HL-60 (cell line): ENCODE measurements around the gene KLK5.

Experiments used
- DNase-seq, 2 experiments: peaks; one replicate each; pipeline ENCODE4 v3.0.0-alpha.2; 2010 to 2020; ENCODE audit warnings: low read depth in 1 of 2, low spot score in 1 of 2
- H3K27ac ChIP-seq: fragments of 250-450 bp; sonication (Bioruptor Pico); replicated peaks from 2 replicates; pipeline ENCODE4 v1.5.1; 2020; ENCODE audit warnings: mild to moderate bottlenecking, moderate library complexity
- H3K27me3 ChIP-seq: fragments of 250-450 bp; sonication (Bioruptor Pico); 2 replicates; pipeline ENCODE4 v1.5.1; 2021; ENCODE audit warnings: mild to moderate bottlenecking, moderate library complexity; ENCODE audit not compliant: insufficient read depth, poor library complexity, severe bottlenecking
- H3K4me3 ChIP-seq: replicated peaks from 2 replicates; pipeline ENCODE4 v1.5.1; 2011; ENCODE audit warnings: mild to moderate bottlenecking, control low read depth, low read length; ENCODE audit not compliant: insufficient read depth
- CTCF ChIP-seq: IDR thresholded peaks from one replicate; pipeline ENCODE4 v1.5.1; 2011; ENCODE audit warnings: low read length, control low read depth, inconsistent platforms; ENCODE audit not compliant: insufficient read depth
- GABPA ChIP-seq: IDR thresholded peaks from 2 replicates; pipeline ENCODE4 v1.6.1; 2012; ENCODE audit warnings: low read depth
- POLR2AphosphoS5 ChIP-seq: IDR thresholded peaks from 2 replicates; pipeline ENCODE4 v1.6.1; 2012; ENCODE audit warnings: low read depth
- REST ChIP-seq: IDR thresholded peaks from 2 replicates; pipeline ENCODE4 v1.6.1; 2012; ENCODE audit warnings: low read depth; ENCODE audit not compliant: insufficient replicate concordance
- SPI1 ChIP-seq: IDR thresholded peaks from 2 replicates; pipeline ENCODE4 v1.6.1; 2012; ENCODE audit warnings: low read depth, mild to moderate bottlenecking, borderline replicate concordance

Gene KLK5

GRCh38 chr19:50943074-50943828 lies 9.6 kb downstream of the KLK5 start:
- TF ChIP-seq REST (no peak), CTCF (no peak), GABPA (no peak), SPI1 (no peak), POLR2AphosphoS5 (no peak)
- no peaks in the 10 kb centered on the region for H3K27me3 ChIP-seq
- no peak overlapping the region for H3K27ac ChIP-seq
- H3K4me3 ChIP-seq = no peak overlapping the region
- DNase-seq = no peak

- no peak for TF ChIP-seq REST
- TF ChIP-seq SPI1 = no peak
- no peak for TF ChIP-seq CTCF
- no peak for TF ChIP-seq POLR2AphosphoS5
- TF ChIP-seq GABPA = no peak
- no peaks in the 10 kb centered on the region for H3K27me3 ChIP-seq
- DNase-seq = no peak
- H3K27ac ChIP-seq = no peak overlapping the region
- no peak overlapping the region for H3K4me3 ChIP-seq
Measured at GRCh38 chr19:50939596-50939995, 13.2 kb downstream of the KLK5 start.

GRCh38 chr19:50933640-50934039 lies 19.2 kb downstream of the KLK5 start:
- TF ChIP-seq CTCF = no peak
- TF ChIP-seq SPI1 = no peak
- TF ChIP-seq GABPA = no peak
- TF ChIP-seq REST = no peak
- TF ChIP-seq POLR2AphosphoS5 = no peak
- H3K27ac ChIP-seq = no peak overlapping the region
- H3K27me3 ChIP-seq = no peaks in the 10 kb centered on the region
- no peak for DNase-seq
- H3K4me3 ChIP-seq = no peak overlapping the region
